ENCODE data around the gene STKLD1.
"Not testable (repeated sequence)": the region's sequence is repeated elsewhere in the genome, so short reads cannot be mapped to it uniquely, and the experiment has no call there.

The STKLD1 gene

GRCh38 chr9:133448487-133448972, 72.4 kb downstream of the STKLD1 start:
- H4K20me1 ChIP-seq (ENCODE audit: insufficient read depth, low read length, poor library complexity, severe bottlenecking) = no peaks in the 10 kb centered on the region
- H2AFZ ChIP-seq (ENCODE audit: low read length) = no peak overlapping the region
- H3K4me2 ChIP-seq (ENCODE audit: low read depth, low read length, poor library complexity, severe bottlenecking) = no peak overlapping the region
- H3F3A ChIP-seq (ENCODE audit: low read depth) = no peaks in the 10 kb centered on the region
- no peaks in the 10 kb centered on the region for H3K36me3 ChIP-seq (ENCODE audit: insufficient read depth, low read length)
- H3K9me2 ChIP-seq (replicated peaks; ENCODE audit: low read depth, low read length) = no peaks in the 10 kb centered on the region
- H3K79me2 ChIP-seq (ENCODE audit: insufficient read depth, low read length) = no peaks in the 10 kb centered on the region
- H3K4me3 ChIP-seq (ENCODE audit: low read length, poor library complexity, severe bottlenecking) = no peak overlapping the region
- H3K4me1 ChIP-seq (ENCODE audit: insufficient read depth, low read length, poor library complexity, severe bottlenecking) = no peaks in the 10 kb centered on the region
- H3K9ac ChIP-seq (ENCODE audit: low read depth, low read length, poor library complexity, severe bottlenecking) = no peak overlapping the region
- no peaks in the 10 kb centered on the region for H3K27me3 ChIP-seq (ENCODE audit: insufficient read depth, low read length, poor library complexity, severe bottlenecking)
- H3K9me3 ChIP-seq (ENCODE audit: insufficient read depth, low read depth, low read length) = no peaks in the 10 kb centered on the region
- TF ChIP-seq EZH2phosphoT487 (IDR thresholded peaks at IDR 0.05; ENCODE audit: borderline replicate concordance) (no peak), CTCF (conservative IDR thresholded peaks at IDR 0.05; ENCODE audit: low read length) (no peak)

GRCh38 chr9:133449760-133450159, 73.6 kb downstream of the STKLD1 start:
- TF ChIP-seq CTCF (conservative IDR thresholded peaks at IDR 0.05; ENCODE audit: low read length) (no peak), EZH2phosphoT487 (IDR thresholded peaks at IDR 0.05; ENCODE audit: borderline replicate concordance) (no peak)
- no peaks in the 10 kb centered on the region for H3K79me2 ChIP-seq (ENCODE audit: insufficient read depth, low read length)
- no peak overlapping the region for H3K9ac ChIP-seq (ENCODE audit: low read depth, low read length, poor library complexity, severe bottlenecking)
- H3K9me2 ChIP-seq (replicated peaks; ENCODE audit: low read depth, low read length) = no peaks in the 10 kb centered on the region
- no peaks in the 10 kb centered on the region for H3K4me1 ChIP-seq (ENCODE audit: insufficient read depth, low read length, poor library complexity, severe bottlenecking)
- H3K36me3 ChIP-seq (ENCODE audit: insufficient read depth, low read length) = no peaks in the 10 kb centered on the region
- H3F3A ChIP-seq (ENCODE audit: low read depth) = no peaks in the 10 kb centered on the region
- no peaks in the 10 kb centered on the region for H3K9me3 ChIP-seq (ENCODE audit: insufficient read depth, low read depth, low read length)
- no peaks in the 10 kb centered on the region for H3K27me3 ChIP-seq (ENCODE audit: insufficient read depth, low read length, poor library complexity, severe bottlenecking)
- no peak overlapping the region for H3K4me2 ChIP-seq (ENCODE audit: low read depth, low read length, poor library complexity, severe bottlenecking)
- H3K4me3 ChIP-seq (ENCODE audit: low read length, poor library complexity, severe bottlenecking) = no peak overlapping the region
- H4K20me1 ChIP-seq (ENCODE audit: insufficient read depth, low read length, poor library complexity, severe bottlenecking) = no peaks in the 10 kb centered on the region
- H2AFZ ChIP-seq (ENCODE audit: low read length) = no peak overlapping the region

- not testable (repeated sequence) for H3K79me2 ChIP-seq (ENCODE audit: insufficient read depth, low read length); H3K4me3 ChIP-seq (ENCODE audit: low read length, poor library complexity, severe bottlenecking); H3F3A ChIP-seq (ENCODE audit: low read depth); H3K4me2 ChIP-seq (ENCODE audit: low read depth, low read length, poor library complexity, severe bottlenecking); H3K9ac ChIP-seq (ENCODE audit: low read depth, low read length, poor library complexity, severe bottlenecking); H3K4me1 ChIP-seq (ENCODE audit: insufficient read depth, low read length, poor library complexity, severe bottlenecking); H2AFZ ChIP-seq (ENCODE audit: low read length); H4K20me1 ChIP-seq (ENCODE audit: insufficient read depth, low read length, poor library complexity, severe bottlenecking); H3K9me3 ChIP-seq (ENCODE audit: insufficient read depth, low read depth, low read length); H3K9me2 ChIP-seq (replicated peaks; ENCODE audit: low read depth, low read length); H3K36me3 ChIP-seq (ENCODE audit: insufficient read depth, low read length); H3K27me3 ChIP-seq (ENCODE audit: insufficient read depth, low read length, poor library complexity, severe bottlenecking)
Observed at GRCh38 chr9:133451865-133452264, 75.7 kb downstream of the STKLD1 start.

GRCh38 chr9:133452562-133452961, 76.4 kb downstream of the STKLD1 start:
- no peak for TF ChIP-seq EZH2phosphoT487 (IDR thresholded peaks at IDR 0.05; ENCODE audit: borderline replicate concordance)
- TF ChIP-seq CTCF (conservative IDR thresholded peaks at IDR 0.05; ENCODE audit: low read length) = no peak
- Histone ChIP-seq H3K4me2 (ENCODE audit: low read depth, low read length, poor library complexity, severe bottlenecking) (no peak overlapping the region), H3K79me2 (ENCODE audit: insufficient read depth, low read length) (no peaks in the 10 kb centered on the region), H3K9ac (ENCODE audit: low read depth, low read length, poor library complexity, severe bottlenecking) (no peak overlapping the region), H3F3A (ENCODE audit: low read depth) (no peaks in the 10 kb centered on the region), H3K4me1 (ENCODE audit: insufficient read depth, low read length, poor library complexity, severe bottlenecking) (no peaks in the 10 kb centered on the region), H3K36me3 (ENCODE audit: insufficient read depth, low read length) (no peaks in the 10 kb centered on the region), H4K20me1 (ENCODE audit: insufficient read depth, low read length, poor library complexity, severe bottlenecking) (no peaks in the 10 kb centered on the region), H3K4me3 (ENCODE audit: low read length, poor library complexity, severe bottlenecking) (no peak overlapping the region), H2AFZ (ENCODE audit: low read length) (no peak overlapping the region), H3K9me3 (ENCODE audit: insufficient read depth, low read depth, low read length) (no peaks in the 10 kb centered on the region), H3K27me3 (ENCODE audit: insufficient read depth, low read length, poor library complexity, severe bottlenecking) (no peaks in the 10 kb centered on the region), H3K9me2 (replicated peaks; ENCODE audit: low read depth, low read length) (no peaks in the 10 kb centered on the region)

Measured in Loucy (cell line).